ENCODE measurements around the gene CABLES1.

CABLES1 gene

DNA sequence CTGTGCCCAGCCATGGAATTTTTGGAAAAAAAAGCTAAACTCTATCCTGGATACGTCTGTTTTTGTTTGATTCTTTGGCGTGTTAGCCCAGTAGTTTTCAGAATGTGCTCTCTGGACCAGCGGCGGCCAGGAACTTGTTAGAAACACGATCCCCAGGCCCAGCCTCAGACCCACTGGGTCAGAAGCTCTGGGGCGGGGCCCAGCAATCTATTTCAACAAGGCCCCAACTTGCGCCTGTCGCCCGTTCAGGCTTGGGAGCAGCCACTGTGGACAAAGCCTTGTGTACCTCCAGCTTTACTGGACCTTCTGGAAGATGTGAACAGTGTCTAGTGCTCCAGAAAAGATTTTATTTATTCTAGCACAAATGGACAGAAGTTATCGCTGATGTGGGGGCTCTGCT, 14.3 kb downstream of the CABLES1 start (continued):
- TF ChIP-seq REPIN1 (tag by site-specific recombination; IDR thresholded peaks at IDR 0.05; ENCODE audit: low read depth) (no peak), PRDM1 (tag by site-specific recombination; IDR thresholded peaks at IDR 0.05) (no peak), ZNF510 (tag by site-specific recombination; IDR thresholded peaks at IDR 0.05; ENCODE audit: insufficient replicate concordance) (no peak), MZF1 (tag by site-specific recombination; IDR thresholded peaks at IDR 0.05; ENCODE audit: borderline replicate concordance) (no peak), GLI2 (tag by site-specific recombination; IDR thresholded peaks at IDR 0.05; ENCODE audit: borderline replicate concordance, low read depth) (no peak), GLI4 (tag by site-specific recombination; IDR thresholded peaks at IDR 0.05) (no peak), GFI1B (tag by site-specific recombination; IDR thresholded peaks at IDR 0.05) (no peak)
- TF ChIP-seq, protein P1, sequence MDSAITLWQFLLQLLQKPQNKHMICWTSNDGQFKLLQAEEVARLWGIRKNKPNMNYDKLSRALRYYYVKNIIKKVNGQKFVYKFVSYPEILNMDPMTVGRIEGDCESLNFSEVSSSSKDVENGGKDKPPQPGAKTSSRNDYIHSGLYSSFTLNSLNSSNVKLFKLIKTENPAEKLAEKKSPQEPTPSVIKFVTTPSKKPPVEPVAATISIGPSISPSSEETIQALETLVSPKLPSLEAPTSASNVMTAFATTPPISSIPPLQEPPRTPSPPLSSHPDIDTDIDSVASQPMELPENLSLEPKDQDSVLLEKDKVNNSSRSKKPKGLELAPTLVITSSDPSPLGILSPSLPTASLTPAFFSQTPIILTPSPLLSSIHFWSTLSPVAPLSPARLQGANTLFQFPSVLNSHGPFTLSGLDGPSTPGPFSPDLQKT (IDR thresholded peaks at IDR 0.05; ENCODE audit: borderline replicate concordance, low read depth, low read length): no peak

DNA sequence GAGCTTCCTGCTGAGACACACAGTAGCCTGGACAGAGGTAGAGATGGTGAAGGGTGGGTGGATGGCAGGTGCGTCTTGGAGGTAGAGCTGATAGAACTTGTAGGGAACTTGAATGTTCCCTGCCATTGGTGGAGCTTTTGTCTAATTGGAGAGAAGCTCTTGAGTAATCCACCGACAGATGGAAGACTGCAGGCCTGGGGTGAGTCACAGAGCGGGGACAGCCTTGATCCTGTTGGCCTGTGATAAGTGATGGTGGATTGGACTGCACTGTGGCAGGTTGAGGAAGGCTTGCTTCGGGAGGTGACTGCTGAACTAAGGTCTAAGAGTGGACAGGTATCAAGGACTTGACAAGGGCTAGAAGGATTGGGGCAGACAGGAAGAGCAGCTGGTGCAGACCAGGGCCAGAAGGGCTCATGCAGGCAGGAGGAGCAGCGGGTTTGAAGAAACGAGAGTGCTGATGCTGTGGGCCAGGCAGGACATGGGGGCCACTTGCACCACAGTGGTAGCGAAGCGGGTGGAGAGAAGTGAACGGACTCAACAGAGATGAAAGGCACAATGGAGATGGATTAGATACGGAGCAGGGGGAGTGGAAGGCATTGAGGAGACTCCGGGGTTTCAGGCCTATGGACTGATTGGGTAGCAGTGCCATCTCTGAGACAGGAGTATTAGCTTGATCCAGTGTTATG, 16.3 kb downstream of the CABLES1 start:
- H3K27ac ChIP-seq (ENCODE audit: extremely low read depth, low read depth, low read length): no peak overlapping the region
- H3K36me3 ChIP-seq (ENCODE audit: control insufficient read depth in 2 of 2, insufficient read depth in 1 of 2, low read length in 2 of 2): no peaks in the 10 kb centered on the region; a peak in 1 of 3 replicates
- CTCF ChIA-PET: interaction anchor here (0.7 kb wide), 1 partner anchor 79 kb away, joined by 5 read pairs; no protein-coding TSS in a partner anchor
- H3K9me3 ChIP-seq (ENCODE audit: control insufficient read depth, insufficient read depth, low read depth, low read length): no peaks in the 10 kb centered on the region
- no peak overlapping the region for H3K4me3 ChIP-seq (ENCODE audit: low read depth, low read length)
- TF ChIP-seq, protein P2, sequence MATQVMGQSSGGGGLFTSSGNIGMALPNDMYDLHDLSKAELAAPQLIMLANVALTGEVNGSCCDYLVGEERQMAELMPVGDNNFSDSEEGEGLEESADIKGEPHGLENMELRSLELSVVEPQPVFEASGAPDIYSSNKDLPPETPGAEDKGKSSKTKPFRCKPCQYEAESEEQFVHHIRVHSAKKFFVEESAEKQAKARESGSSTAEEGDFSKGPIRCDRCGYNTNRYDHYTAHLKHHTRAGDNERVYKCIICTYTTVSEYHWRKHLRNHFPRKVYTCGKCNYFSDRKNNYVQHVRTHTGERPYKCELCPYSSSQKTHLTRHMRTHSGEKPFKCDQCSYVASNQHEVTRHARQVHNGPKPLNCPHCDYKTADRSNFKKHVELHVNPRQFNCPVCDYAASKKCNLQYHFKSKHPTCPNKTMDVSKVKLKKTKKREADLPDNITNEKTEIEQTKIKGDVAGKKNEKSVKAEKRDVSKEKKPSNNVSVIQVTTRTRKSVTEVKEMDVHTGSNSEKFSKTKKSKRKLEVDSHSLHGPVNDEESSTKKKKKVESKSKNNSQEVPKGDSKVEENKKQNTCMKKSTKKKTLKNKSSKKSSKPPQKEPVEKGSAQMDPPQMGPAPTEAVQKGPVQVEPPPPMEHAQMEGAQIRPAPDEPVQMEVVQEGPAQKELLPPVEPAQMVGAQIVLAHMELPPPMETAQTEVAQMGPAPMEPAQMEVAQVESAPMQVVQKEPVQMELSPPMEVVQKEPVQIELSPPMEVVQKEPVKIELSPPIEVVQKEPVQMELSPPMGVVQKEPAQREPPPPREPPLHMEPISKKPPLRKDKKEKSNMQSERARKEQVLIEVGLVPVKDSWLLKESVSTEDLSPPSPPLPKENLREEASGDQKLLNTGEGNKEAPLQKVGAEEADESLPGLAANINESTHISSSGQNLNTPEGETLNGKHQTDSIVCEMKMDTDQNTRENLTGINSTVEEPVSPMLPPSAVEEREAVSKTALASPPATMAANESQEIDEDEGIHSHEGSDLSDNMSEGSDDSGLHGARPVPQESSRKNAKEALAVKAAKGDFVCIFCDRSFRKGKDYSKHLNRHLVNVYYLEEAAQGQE (tag by site-specific recombination; IDR thresholded peaks at IDR 0.05): no peak
- TF ChIP-seq KLF16 (tag by site-specific recombination; IDR thresholded peaks at IDR 0.05) (no peak), SCRT1 (tag by site-specific recombination; IDR thresholded peaks at IDR 0.05; ENCODE audit: borderline replicate concordance) (no peak), ZNF24 (tag by site-specific recombination; IDR thresholded peaks at IDR 0.05) (no peak)
- POLR2A ChIA-PET: interaction anchor here (0.5 to 0.6 kb wide), 2 partner anchors 13 to 40 kb away, joined by 5 read pairs; no protein-coding TSS in a partner anchor
- peaks cover 12% of the 10 kb centered on the region for H3K4me1 ChIP-seq (ENCODE audit: control insufficient read depth, insufficient read depth, low read length)

DNA sequence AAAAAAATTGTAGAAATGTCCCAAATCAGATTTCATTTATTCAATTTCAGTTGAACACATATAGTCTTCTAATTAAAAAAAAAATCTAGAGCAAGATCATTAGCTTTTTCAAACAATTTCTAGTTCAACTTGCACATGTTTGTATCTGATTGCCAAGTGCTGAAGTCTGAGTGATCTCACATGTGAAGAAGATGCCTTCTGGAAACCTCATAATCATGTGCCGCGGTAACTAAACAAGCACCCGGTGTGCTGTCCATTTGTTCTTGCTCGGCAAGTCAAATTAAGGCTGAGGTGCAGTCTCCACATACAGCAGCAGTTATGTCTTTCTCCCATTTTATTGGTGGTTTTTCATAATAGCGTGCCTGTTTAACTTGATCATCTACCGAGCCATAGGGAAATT, 18.7 kb downstream of the CABLES1 start:
- H3K4me3 ChIP-seq (ENCODE audit: low read depth, low read length): no peak overlapping the region
- ChIA-PET CTCF (no interaction called here), POLR2A (no interaction called here)
- H3K27ac ChIP-seq (ENCODE audit: extremely low read depth, low read depth, low read length): no peak overlapping the region
- H3K36me3 ChIP-seq (ENCODE audit: control insufficient read depth in 2 of 2, insufficient read depth in 1 of 2, low read length in 2 of 2): no peaks in the 10 kb centered on the region; a peak in 1 of 3 replicates
- H3K9me3 ChIP-seq (ENCODE audit: control insufficient read depth, insufficient read depth, low read depth, low read length): no peaks in the 10 kb centered on the region
- TF ChIP-seq RBAK (tag by site-specific recombination; IDR thresholded peaks at IDR 0.05) (no peak), ZNF747 (tag by site-specific recombination; IDR thresholded peaks at IDR 0.05) (no peak), ZNF223 (tag by site-specific recombination; IDR thresholded peaks at IDR 0.05) (no peak), EGR2 (tag by site-specific recombination; IDR thresholded peaks at IDR 0.05; ENCODE audit: low read depth) (no peak)
- H3K4me1 ChIP-seq (ENCODE audit: control insufficient read depth, insufficient read depth, low read length): peaks cover 12% of the 10 kb centered on the region
